Ovary (tissue), 3 donors: ENCODE measurements around the gene KIRREL1.

Source experiments
- CTCF ChIP-seq, 3 donors: fragments of 450-650 bp in 2 of 3; fragments of 200-600 bp in 1 of 3; IDR thresholded peaks; one replicate each; pipeline versions ENCODE4 v1.5.1 to v1.8.0; 2016 to 2022; ENCODE audit warnings: antibody characterized with exemption in 3 of 3, mild to moderate bottlenecking in 1 of 3
- POLR2A ChIP-seq: fragments of 450-650 bp; IDR thresholded peaks from one replicate; pipeline ENCODE4 v1.6.1; 2017; ENCODE audit warnings: antibody characterized with exemption, mild to moderate bottlenecking, moderate library complexity
- donor health status: DM: no; HTN: no; CAD: no.

GRCh38 chr1:158131217-158131616, 137.8 kb downstream of the KIRREL1 start:
- TF ChIP-seq CTCF (IDR thresholded peaks at IDR 0.05) (no peak), POLR2A (no peak)
